H1 (cell line): Measurements from ENCODE around the gene PPP4R4.

Source experiments
- ASH2L ChIP-seq: fragments of 200-600, 300-600 bp; sonication (generic); IDR thresholded peaks from one replicate; pipeline ENCODE4 v1.7.1; 2017; ENCODE audit warnings: low read length
- BCL11A ChIP-seq, 2 experiments: IDR thresholded peaks; one replicate each; pipeline ENCODE4 v1.6.1; 2011; ENCODE audit warnings: low read depth in 2 of 2, low read length in 2 of 2, mild to moderate bottlenecking in 2 of 2
- CEBPB ChIP-seq: IDR thresholded peaks from 2 replicates; pipeline ENCODE4 v1.6.1; 2012; ENCODE audit warnings: low read depth, low read length
- CHD2 ChIP-seq: IDR thresholded peaks from 2 replicates; pipeline ENCODE4 v1.6.1; 2012; ENCODE audit warnings: low read length, improper control_type of control experiment
- CTCF ChIP-seq, 3 experiments: IDR thresholded peaks; 1 replicate in 2 of 3; 2 replicates in 1 of 3; pipeline versions ENCODE4 v1.5.1 to v1.6.1; 2011; ENCODE audit warnings: low read length in 3 of 3, mild to moderate bottlenecking in 3 of 3, inconsistent platforms in 2 of 3, low read depth in 1 of 3, moderate library complexity in 1 of 3; ENCODE audit not compliant: insufficient read depth in 1 of 3; ENCODE audit errors: control extremely low read depth in 1 of 3
- EZH2 ChIP-seq: fragments of 200-600 bp; sonication (generic); IDR thresholded peaks from 2 replicates; pipeline ENCODE4 v1.7.1; 2012; ENCODE audit warnings: low read depth, mild to moderate bottlenecking, moderate library complexity, low read length, inconsistent platforms; ENCODE audit not compliant: severe bottlenecking
- POU5F1 ChIP-seq: IDR thresholded peaks from 2 replicates; pipeline ENCODE4 v1.6.1; 2011; ENCODE audit warnings: low read depth, mild to moderate bottlenecking, low read length, moderate library complexity
- RFX5 ChIP-seq: IDR thresholded peaks from 2 replicates; pipeline ENCODE4 v1.6.1; 2011; ENCODE audit warnings: low read depth, low read length, improper control_type of control experiment, borderline replicate concordance
- SIN3A ChIP-seq, 2 experiments: IDR thresholded peaks in 1 of 2; conservative IDR thresholded peaks in 1 of 2; 2 replicates each; pipeline ENCODE4 v1.6.1; 2011 to 2012; ENCODE audit warnings: low read length in 2 of 2, improper control_type of control experiment in 1 of 2, low read depth in 1 of 2, mild to moderate bottlenecking in 1 of 2
- SP1 ChIP-seq: IDR thresholded peaks from 2 replicates; pipeline ENCODE4 v1.6.1; 2011; ENCODE audit warnings: low read depth, low read length
- USF2 ChIP-seq: IDR thresholded peaks from 2 replicates; pipeline ENCODE4 v1.6.1; 2011; ENCODE audit warnings: low read length, improper control_type of control experiment
- YY1 ChIP-seq: IDR thresholded peaks from 2 replicates; pipeline ENCODE4 v1.6.1; 2011; ENCODE audit warnings: low read depth, mild to moderate bottlenecking, low read length

- TF ChIP-seq CTCF (IDR thresholded peaks at IDR 0.05; ENCODE audit: control extremely low read depth in 1 of 3, insufficient read depth in 1 of 3, low read depth in 1 of 3, low read length in 3 of 3) (no peak), YY1 (no peak), POU5F1 (no peak), SP1 (no peak), EZH2 (no peak), CEBPB (no peak), BCL11A (IDR thresholded peaks at IDR 0.05; ENCODE audit: low read depth in 2 of 2, low read length in 2 of 2) (no peak), RFX5 (no peak), SIN3A (conservative IDR thresholded peaks at IDR 0.05 in 1 of 2, IDR thresholded peaks at IDR 0.05 in 1 of 2; ENCODE audit: low read depth in 1 of 2, low read length in 2 of 2) (no peak), CHD2 (no peak), ASH2L (no peak), USF2 (no peak)
Measured at GRCh38 chr14:94292872-94293577, 118.9 kb downstream of the PPP4R4 start, which contains the start of gene SERPINA10.
